GM12864 (cell line): ENCODE measurements around the gene UFC1.

ENCODE experiments used
- DNase-seq: peaks from one replicate; pipeline ENCODE4 v3.0.0-alpha.2; 2011; ENCODE audit warnings: low read depth
- H3K4me3 ChIP-seq: 2 replicates; pipeline ENCODE4 v1.5.1; 2011; ENCODE audit warnings: mild to moderate bottlenecking, low read depth, low read length, control low read depth
- CTCF ChIP-seq: IDR thresholded peaks from 2 replicates; pipeline ENCODE4 v1.5.1; 2011; ENCODE audit warnings: low read depth, mild to moderate bottlenecking, moderate library complexity, low read length, control low read depth, inconsistent platforms; ENCODE audit errors: missing control alignments

Gene UFC1

GRCh38 chr1:161206411-161207140 is 52.8 kb downstream of the UFC1 start:
- no peak for DNase-seq
- TF ChIP-seq CTCF, result no peak
- no peak overlapping the region for H3K4me3 ChIP-seq

GRCh38 chr1:161207173-161207572 is 53.4 kb downstream of the UFC1 start:
- H3K4me3 ChIP-seq, result no peak overlapping the region
- no peak for TF ChIP-seq CTCF
- DNase-seq, result no peak
